Parathyroid adenoma (tissue), 2 donors: ENCODE data around the gene HPD.
"Not testable (repeated sequence)": the region's sequence is repeated elsewhere in the genome, so short reads cannot be mapped to it uniquely, and the experiment has no call there.

Experiments used
- H2AFZ ChIP-seq: fragments of 300-600 bp; sonication (generic); one replicate; pipeline ENCODE4 v1.7.0; 2017; ENCODE audit warnings: antibody characterized with exemption, mild to moderate bottlenecking
- H3K27ac ChIP-seq: fragments of 300-600 bp; sonication (generic); one replicate; pipeline ENCODE4 v1.7.0; 2017
- H3K27me3 ChIP-seq: fragments of 300-600 bp; sonication (generic); one replicate; pipeline ENCODE4 v1.7.0; 2017; ENCODE audit warnings: low read length; ENCODE audit not compliant: control insufficient read depth, insufficient read depth
- H3K36me3 ChIP-seq: fragments of 300-600 bp; sonication (generic); one replicate; pipeline ENCODE4 v1.7.0; 2017; ENCODE audit warnings: low read length; ENCODE audit not compliant: control insufficient read depth, insufficient read depth
- H3K4me1 ChIP-seq: fragments of 300-600 bp; sonication (generic); one replicate; pipeline ENCODE4 v1.7.0; 2017; ENCODE audit warnings: control low read depth
- H3K4me2 ChIP-seq: fragments of 300-600 bp; sonication (generic); one replicate; pipeline ENCODE4 v1.7.0; 2017; ENCODE audit warnings: low read length
- H3K4me3 ChIP-seq: fragments of 300-600 bp; sonication (generic); one replicate; pipeline ENCODE4 v1.7.0; 2017; ENCODE audit warnings: low read depth, low read length
- H3K79me2 ChIP-seq: fragments of 300-600 bp; sonication (generic); one replicate; pipeline ENCODE4 v1.7.0; 2017; ENCODE audit warnings: control low read depth
- H3K9ac ChIP-seq: fragments of 300-600 bp; sonication (generic); one replicate; pipeline ENCODE4 v1.7.0; 2017; ENCODE audit warnings: mild to moderate bottlenecking
- H3K9me3 ChIP-seq: fragments of 300-600 bp; sonication (generic); one replicate; pipeline ENCODE4 v1.7.0; 2017; ENCODE audit warnings: low read length; ENCODE audit not compliant: control insufficient read depth
- CTCF ChIP-seq: fragments of 300-600 bp; sonication (generic); IDR thresholded peaks from one replicate; pipeline ENCODE4 v1.7.0; 2017; ENCODE audit warnings: antibody characterized with exemption, mild to moderate bottlenecking
- donor health status: primary hyperparathyroidism.

The HPD gene

GRCh38 chr12:121793838-121794533 is 64.7 kb downstream of the HPD start:
- TF ChIP-seq CTCF: peak; percentile 100
- H3K4me1 ChIP-seq: peaks cover 49% of the 10 kb centered on the region
- H3K27ac ChIP-seq: peak overlapping the region; percentile 100
- no peaks in the 10 kb centered on the region for H3K27me3 ChIP-seq
- peak overlapping the region; percentile 66 for H3K4me3 ChIP-seq
- H3K9ac ChIP-seq: no peak overlapping the region
- H3K4me2 ChIP-seq: peak overlapping the region; percentile 87
- no peaks in the 10 kb centered on the region for H3K9me3 ChIP-seq
- peak overlapping the region; percentile 80 for H2AFZ ChIP-seq
- no peaks in the 10 kb centered on the region for H3K36me3 ChIP-seq
- H3K79me2 ChIP-seq: peaks cover 16% of the 10 kb centered on the region

GRCh38 chr12:121793440-121793837 is 65.2 kb downstream of the HPD start, which contains the start of gene RHOF:
TSS of gene RHOF (minus strand) at chr12:121793688. CDS start at chr12:121793633, 55 bp downstream.
- no peaks in the 10 kb centered on the region for H3K9me3 ChIP-seq
- peak within 1 kb of the TSS; percentile 87 for H3K4me2 ChIP-seq
- no peaks in the 10 kb centered on the region for H3K27me3 ChIP-seq
- no peak for TF ChIP-seq CTCF
- H3K9ac ChIP-seq: no peak within 1 kb of the TSS
- peak within 1 kb of the TSS; percentile 66 for H3K4me3 ChIP-seq
- H3K4me1 ChIP-seq: peaks cover 43% of the 10 kb centered on the region
- H2AFZ ChIP-seq: peak within 1 kb of the TSS; percentile 80
- H3K36me3 ChIP-seq: no peaks in the 10 kb centered on the region
- H3K27ac ChIP-seq: peak within 1 kb of the TSS; percentile 100
- H3K79me2 ChIP-seq: peaks cover 16% of the 10 kb centered on the region

GRCh38 chr12:121792607-121793439 is 65.8 kb downstream of the HPD start:
- H3K4me1 ChIP-seq: peaks cover 37% of the 10 kb centered on the region

GRCh38 chr12:121791671-121792551 is 66.7 kb downstream of the HPD start:
- Histone ChIP-seq H3K4me3 (no peak overlapping the region), H3K36me3 (no peaks in the 10 kb centered on the region)

More at GRCh38 chr12:121792607-121793439, 65.8 kb downstream of the HPD start:
- Histone ChIP-seq H3K9me3 (no peaks in the 10 kb centered on the region), H3K27me3 (no peaks in the 10 kb centered on the region), H3K4me2 (peak overlapping the region; percentile 87), H3K27ac (peak overlapping the region; percentile 59), H3K79me2 (peaks cover 16% of the 10 kb centered on the region), H3K4me3 (peak overlapping the region; percentile 66), H3K9ac (no peak overlapping the region), H2AFZ (peak overlapping the region; percentile 80), H3K36me3 (no peaks in the 10 kb centered on the region)
- TF ChIP-seq CTCF: peak; percentile 5

GRCh38 chr12:121790785-121791184 is 67.9 kb downstream of the HPD start:
- H3K27me3 ChIP-seq, H3K4me2 ChIP-seq, H2AFZ ChIP-seq, H3K4me3 ChIP-seq, H3K9ac ChIP-seq, H3K79me2 ChIP-seq, H3K9me3 ChIP-seq, H3K36me3 ChIP-seq, H3K27ac ChIP-seq: not testable (repeated sequence)
- H3K4me1 ChIP-seq: peaks cover 22% of the 10 kb centered on the region

More at GRCh38 chr12:121791671-121792551, 66.7 kb downstream of the HPD start:
- no peak overlapping the region for H3K27ac ChIP-seq
- H3K27me3 ChIP-seq: no peaks in the 10 kb centered on the region
- H3K9me3 ChIP-seq: no peaks in the 10 kb centered on the region
- TF ChIP-seq CTCF: no peak
- H3K79me2 ChIP-seq: peaks cover 16% of the 10 kb centered on the region
- H3K9ac ChIP-seq: no peak overlapping the region
- no peak overlapping the region for H2AFZ ChIP-seq
- peaks cover 31% of the 10 kb centered on the region for H3K4me1 ChIP-seq
- no peak overlapping the region for H3K4me2 ChIP-seq
